ENCODE measurements around the gene KNDC1. TPM values are rescaled to one million over a fixed set of nuclear protein-coding genes. Genes with fewer than 3 reads are reported as not detected.

The KNDC1 gene
- total and polyA plus RNA-seq, 10 of the 15 experiments (the other 5 are each of a cell fraction or from before 2014, with no cell fraction given): 0.03 to 0.11 (median 0.05) TPM; not detected in 7

- TF ChIP-seq ZBTB11 (CRISPR knock-in tag; IDR thresholded peaks at IDR 0.05) (no peak), ATF3 (IDR thresholded peaks at IDR 0.05; ENCODE audit: borderline replicate concordance, extremely low read depth, low read depth, low read length) (no peak), NFYA (IDR thresholded peaks at IDR 0.05; ENCODE audit: borderline replicate concordance, low read depth, low read length) (no peak), RBBP5 (conservative IDR thresholded peaks at IDR 0.05) (no peak), SPI1 (IDR thresholded peaks at IDR 0.05; ENCODE audit: borderline replicate concordance, insufficient read depth, low read depth, low read length) (no peak)
These were observed 90.1 kb downstream of the KNDC1 start (continued) for GRCh38 chr10:133249975-133250754.

GRCh38 chr10:133251388-133252222 is 91.6 kb downstream of the KNDC1 start:
- FAIRE-seq (no peak), DNase-seq (ENCODE audit: low read depth, low spot score) (no peak), ATAC-seq (no peak)
- no peaks in the 10 kb centered on the region for H3K9me3 ChIP-seq (replicated peaks; ENCODE audit: control insufficient read depth, insufficient read depth, low read length)
- no TSS peak for BruUV-seq (replicated peaks)
- no peak overlapping the region for H3K4me3 ChIP-seq
- POLR2A ChIA-PET: no interaction called here
- SMC1A ChIA-PET (ENCODE audit: uncharacterized antibody, unreplicated experiment): no interaction called here
- H3K79me2 ChIP-seq (ENCODE audit: control insufficient read depth, insufficient read depth, low read length): no peaks in the 10 kb centered on the region
- no peak overlapping the region for H3K9ac ChIP-seq (ENCODE audit: control insufficient read depth, insufficient read depth, low read length)
- no peaks in the 10 kb centered on the region for H3K4me1 ChIP-seq (ENCODE audit: control insufficient read depth, insufficient read depth, low read length)
- H3K27me3 ChIP-seq (replicated peaks in 1 of 2; ENCODE audit: control insufficient read depth in 2 of 2, insufficient read depth in 2 of 2, low read length in 1 of 2): no peaks in the 10 kb centered on the region
- H2AFZ ChIP-seq (ENCODE audit: control insufficient read depth, low read depth, low read length): no peak overlapping the region
- in situ Hi-C loops (cut with MboI) (no loop called here), intact Hi-C loops (cut with micrococcal nuclease; ENCODE audit: unreplicated experiment) (no loop called here)
- RAD21 ChIA-PET (ENCODE audit: unreplicated experiment): no interaction called here
- H4K20me1 ChIP-seq (ENCODE audit: control insufficient read depth, insufficient read depth): no peaks in the 10 kb centered on the region
- H3K4me2 ChIP-seq (ENCODE audit: control insufficient read depth, insufficient read depth): no peak overlapping the region
- no peak overlapping the region for H3K27ac ChIP-seq (ENCODE audit: control insufficient read depth, insufficient read depth)
- H3K36me3 ChIP-seq (ENCODE audit: control insufficient read depth in 2 of 2, insufficient read depth in 2 of 2, low read length in 1 of 2): no peaks in the 10 kb centered on the region
- WGBS (ENCODE audit: insufficient coverage, insufficient replicate concordance, low lambda C conversion rate, missing lambda C conversion rate): 31% methylated on average over 27 of the region's 28 CpGs
- CTCF ChIA-PET: no interaction called here
- TF ChIP-seq E4F1 (IDR thresholded peaks at IDR 0.05; ENCODE audit: borderline replicate concordance, partially characterized antibody) (no peak), GABPA (IDR thresholded peaks at IDR 0.05; ENCODE audit: low read depth) (no peak), PML (IDR thresholded peaks at IDR 0.05; ENCODE audit: low read length) (no peak), HDAC2 (IDR thresholded peaks at IDR 0.05) (no peak), RAD51 (IDR thresholded peaks at IDR 0.05) (no peak), SKIL (IDR thresholded peaks at IDR 0.05; ENCODE audit: low read depth, poor library complexity, severe bottlenecking) (no peak)
